ENCODE results near the gene THSD4.
A peak's percentile ranks its signal among the peaks of the same experiment; 100 is the strongest.

The THSD4 gene

DNA sequence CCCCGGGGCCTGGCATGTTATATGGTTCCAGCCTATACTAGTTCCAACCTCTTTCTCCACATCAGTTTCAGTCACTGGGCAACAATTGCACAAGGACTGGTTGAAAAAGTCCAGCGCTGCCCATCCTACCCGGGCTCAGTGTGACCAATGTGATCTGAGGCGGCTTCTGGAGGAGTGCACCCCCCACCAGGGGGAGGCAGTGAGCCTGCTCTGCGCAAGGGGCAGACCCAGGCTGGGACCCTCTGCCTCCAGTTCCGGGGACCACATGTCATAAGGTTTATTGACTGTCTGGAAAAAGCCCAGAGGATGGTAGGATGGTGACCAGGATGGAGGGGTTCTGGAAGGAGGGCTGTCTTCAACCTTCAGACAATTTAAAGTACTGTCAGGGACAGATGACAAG lies 669.4 kb downstream of the THSD4 start:
- DNase-seq (ENCODE audit: low spot score) = no peak

DNA sequence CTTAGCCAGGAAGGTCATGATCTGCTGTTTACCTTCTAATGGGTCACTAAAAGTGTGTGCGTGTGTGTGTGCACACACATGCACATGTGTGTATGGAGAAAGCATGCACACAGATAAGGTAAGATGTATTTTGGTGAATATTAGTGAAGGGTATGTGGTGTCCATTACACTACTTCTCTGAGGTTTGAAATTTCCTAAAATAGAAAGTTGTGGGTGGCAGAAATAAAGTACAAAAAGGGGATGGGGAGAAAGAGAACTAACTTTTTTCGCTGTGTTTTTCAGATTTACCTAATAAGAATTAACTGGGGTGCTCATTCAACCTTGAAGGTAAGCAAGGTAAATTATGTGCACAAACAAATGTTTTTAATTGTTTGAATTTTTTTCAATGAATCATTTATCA lies 670.7 kb downstream of the THSD4 start:
- no peak for DNase-seq (ENCODE audit: low spot score)

DNA sequence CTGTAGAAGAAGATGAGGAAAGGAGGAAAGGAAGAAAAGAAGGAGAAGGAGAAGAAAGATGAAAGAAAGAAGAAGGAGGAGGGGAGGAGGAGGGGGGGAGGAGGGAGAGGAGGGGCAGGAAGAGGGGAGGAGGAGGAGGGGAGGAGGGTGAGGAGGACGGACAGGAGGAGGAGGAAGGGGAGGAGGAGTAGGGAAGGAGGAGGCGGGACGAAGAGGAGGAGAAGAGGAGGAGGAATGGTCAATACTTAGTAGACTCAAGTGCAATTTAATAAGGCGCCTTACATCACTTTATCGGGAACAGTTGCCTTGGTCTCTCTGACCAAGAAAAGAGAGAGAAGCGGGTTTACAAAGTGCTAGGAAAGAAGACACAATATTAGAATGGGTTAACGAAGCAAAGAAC lies 671.4 kb downstream of the THSD4 start:
- no peak for DNase-seq (ENCODE audit: low spot score)

DNA sequence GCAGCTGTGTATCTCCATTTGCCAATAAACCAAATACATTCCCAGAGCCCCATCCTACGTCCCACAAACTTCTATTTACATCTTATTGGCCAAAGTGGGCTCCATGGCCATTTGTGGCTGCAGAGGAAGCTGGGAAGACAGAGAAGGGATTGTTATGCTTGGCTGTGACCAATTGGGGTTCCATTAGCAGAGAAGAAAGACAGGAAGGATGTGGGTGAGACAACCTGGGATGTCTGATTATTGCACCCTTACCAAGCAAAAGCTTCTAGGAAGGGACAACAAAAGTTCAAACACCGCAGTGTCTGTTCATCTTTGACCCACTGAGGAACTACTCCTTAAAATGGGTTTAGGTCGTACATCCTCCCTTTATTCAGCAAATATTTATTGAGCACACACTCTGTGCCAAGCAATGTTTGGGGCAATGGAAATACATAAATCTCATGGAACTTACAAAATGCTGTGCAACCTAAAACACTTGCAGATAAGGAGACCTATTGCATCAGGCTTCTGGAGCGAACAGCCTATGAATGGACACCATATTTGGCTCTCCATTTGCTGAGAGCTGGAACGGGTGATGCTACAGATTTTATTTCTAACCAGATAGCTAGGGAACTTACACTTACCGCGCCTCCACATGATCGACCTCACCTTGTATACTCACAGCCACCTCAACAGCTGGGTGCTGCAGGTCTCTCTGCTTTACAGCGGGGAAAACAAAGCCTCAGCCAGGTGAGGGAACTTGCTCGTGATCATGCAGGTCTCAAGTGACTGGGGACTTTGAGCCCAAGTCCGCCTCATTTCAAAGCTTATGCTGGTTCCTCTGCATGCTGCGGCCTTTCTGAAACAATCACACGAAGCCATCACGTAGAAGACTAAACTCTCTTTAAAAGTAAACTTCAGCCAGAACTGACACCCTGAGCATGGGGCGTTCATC lies 673.6 kb downstream of the THSD4 start:
- DNase-seq (ENCODE audit: low spot score) = no peak

DNA sequence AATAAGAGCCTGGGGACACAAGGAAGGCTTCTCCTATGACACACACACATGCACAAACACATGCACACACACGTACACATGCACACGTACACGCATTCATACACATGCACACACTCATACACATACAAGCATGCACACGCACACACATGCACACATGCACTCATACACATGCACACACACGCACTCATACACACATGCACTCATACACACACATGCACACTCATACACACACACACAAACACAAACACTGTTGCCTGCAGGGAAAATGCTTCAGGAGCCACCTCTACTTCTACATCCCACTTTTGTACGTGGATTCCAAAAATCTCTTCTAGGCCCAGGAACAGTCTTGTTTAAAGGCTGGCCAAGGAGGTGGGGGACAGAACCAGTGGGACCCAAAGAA lies 674.3 kb downstream of the THSD4 start:
- no peak for DNase-seq (ENCODE audit: low spot score)

DNA sequence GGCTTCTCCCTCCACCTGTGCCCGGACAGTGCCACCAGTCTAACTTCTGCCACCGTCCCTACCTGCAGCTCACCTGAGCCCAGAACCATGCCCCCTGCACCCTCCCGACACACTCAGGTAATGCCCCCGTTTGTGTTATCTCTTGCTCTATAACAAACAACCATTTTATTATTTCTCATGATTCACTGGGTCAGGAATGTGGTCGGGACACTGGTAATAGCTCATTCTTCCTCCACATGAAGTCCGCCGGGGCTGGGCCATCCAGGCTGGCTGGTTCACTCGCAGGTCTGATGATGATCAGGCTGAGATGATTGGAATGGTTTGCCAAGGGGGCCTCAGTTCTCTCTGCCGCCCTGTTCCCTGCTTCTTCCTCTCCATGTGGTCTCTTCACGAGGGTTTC lies 674.8 kb downstream of the THSD4 start:
- no peak for DNase-seq (ENCODE audit: low spot score)

DNA sequence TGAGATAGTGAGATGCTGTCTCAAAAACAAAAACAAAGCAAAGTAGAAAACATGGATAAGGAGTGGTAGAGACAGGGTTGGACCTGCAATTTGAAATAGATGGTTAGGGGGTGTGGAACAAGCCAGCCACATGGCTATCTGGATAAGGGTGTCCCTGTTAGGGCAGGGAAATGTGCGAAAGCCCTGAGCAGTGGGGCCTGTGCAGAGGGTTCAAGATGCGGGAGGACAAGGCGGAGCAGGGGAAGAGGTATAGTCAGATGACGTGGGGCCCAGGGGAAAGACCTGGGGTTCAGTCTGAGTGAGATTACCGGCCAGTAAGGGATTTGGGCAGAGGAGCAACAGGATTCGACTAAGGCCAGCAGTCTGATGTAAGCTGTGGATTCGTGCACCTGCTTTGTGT lies 676.7 kb downstream of the THSD4 start:
- no peak for DNase-seq (ENCODE audit: low spot score)

DNA sequence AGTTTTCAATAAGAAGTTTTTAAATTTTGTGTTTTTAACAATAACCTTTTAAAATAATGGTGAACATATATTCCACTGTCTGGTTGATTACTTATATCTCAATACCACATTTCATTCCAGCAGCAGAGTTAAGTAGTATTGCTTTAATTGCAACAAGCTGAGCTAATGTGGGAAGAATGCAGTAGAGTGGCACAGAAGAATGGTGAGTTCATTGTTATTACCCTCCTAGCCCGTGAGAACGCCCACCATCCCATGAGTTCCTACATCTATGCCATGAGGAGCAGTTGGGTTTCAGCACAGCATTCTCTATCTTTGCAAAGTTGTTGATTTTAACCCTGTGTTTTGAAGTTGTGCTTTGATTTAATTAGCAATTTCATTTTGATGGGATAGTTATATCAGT lies 677.2 kb downstream of the THSD4 start:
- DNase-seq (ENCODE audit: low spot score) = no peak

DNA sequence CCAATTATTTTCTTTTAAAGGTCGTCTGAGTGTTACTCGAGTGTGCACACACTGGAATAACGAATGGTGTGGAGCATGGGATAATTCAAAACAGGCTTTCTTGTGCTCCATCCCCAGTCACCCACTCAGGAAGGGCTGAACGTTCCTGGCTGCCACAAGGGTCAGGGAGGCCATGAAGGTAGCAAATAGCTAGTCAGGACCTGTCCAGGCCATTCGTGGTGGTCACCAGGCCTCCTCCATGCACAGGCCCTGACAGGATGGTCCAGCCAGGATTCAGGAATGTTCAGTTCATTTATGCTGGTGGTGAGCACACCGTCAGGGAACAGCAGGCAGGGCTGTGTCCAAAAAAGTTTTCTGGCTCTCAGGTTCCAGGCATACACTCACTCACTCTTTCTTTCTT lies 683.4 kb downstream of the THSD4 start:
- no peak for DNase-seq (ENCODE audit: low spot score)

DNA sequence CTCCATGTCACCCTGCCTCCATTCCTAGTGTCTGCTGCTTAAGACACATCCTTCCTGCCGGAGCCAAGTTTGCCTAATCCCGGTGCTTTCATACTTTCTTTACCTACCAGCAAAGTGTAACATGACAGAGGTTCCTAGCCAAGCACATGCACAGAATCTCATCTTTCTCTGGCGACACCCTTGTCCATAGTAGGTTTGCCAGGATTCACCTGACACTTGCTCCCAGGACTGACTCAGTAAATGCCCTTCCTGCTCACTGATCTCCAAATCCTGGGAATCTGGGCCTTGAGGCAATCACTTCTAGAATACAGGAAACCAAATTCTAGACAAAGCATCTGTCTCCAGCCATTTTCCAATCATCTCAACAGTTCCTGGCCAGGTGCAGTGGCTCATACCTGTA lies 684.9 kb downstream of the THSD4 start:
- DNase-seq (ENCODE audit: low spot score) = no peak

DNA sequence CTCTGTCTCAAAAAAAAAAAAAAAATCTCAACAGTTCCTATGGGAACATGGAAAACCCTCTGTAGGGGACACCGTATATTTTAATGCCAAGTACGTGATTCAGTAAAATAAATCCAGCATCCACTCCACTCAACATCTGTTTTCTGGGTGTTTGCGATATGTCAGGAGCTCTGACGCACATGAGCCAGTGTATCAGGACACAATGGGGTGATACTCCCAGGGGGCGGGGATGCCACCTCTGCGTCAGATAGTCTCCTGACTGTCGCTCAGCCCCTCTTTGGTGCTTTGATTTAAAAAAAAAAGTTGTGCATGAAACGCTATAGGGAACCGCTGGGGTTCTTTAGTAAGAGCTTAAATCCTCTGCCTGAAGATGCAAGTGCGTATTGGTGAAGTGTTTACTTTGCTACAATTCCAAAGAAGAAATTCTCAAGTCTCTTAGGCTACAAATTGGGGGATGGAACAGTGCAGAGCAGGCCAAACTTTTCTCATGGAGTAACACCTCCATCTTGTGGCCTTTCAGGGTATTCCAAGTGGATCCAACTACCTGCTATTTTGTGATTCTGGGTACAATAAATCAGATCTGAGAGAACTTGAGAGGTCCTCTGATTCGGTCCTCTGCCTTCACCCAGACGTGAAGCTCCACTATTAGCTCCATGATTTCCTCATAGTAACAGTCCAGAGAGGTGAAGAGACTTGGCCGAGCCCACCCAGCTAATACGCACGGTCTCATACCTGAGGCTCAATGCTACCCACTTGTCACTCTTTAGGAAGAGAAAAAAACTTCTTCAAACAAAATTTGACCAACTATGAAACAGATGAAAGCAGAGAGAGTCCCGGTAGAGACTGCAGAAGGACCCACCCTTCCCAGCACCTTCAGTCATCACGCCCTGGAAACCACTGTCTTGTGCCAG lies 685.8 kb downstream of the THSD4 start:
- DNase-seq (ENCODE audit: low spot score) = peak; percentile 56

DNA sequence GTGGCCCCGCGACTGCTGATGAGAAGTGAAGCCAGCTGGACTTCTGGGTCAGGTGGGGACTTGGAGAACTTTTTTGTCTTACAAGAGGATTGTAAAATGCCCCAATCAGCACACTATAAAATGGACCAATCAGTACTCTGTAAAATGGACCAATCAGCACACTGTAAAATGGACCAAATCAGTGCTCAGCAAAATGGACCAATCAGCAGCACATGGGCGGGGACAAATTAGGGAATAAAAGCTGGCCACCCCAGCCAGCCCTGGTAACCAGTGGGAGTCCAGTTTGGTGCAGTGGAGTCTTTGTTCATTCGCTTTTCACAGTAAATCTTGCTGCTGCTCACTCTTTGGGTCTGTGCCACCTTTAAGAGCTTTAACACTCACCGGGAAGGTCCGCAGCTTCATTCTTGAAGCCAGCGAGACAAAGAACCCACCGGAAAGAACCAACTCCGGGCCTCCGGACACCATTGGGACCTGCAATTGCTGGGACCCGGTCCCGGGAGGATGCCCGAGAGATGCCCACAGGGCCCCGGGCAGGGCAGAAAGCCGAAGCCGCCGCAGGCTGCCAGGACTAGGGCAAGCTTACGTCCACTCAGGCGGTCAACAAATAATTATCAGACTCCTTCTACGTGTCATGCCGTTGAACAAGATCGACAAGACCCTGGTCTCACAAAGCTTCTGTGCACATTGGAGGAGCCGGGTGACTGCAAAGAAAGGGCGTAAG lies 686.8 kb downstream of the THSD4 start:
- no peak for DNase-seq (ENCODE audit: low spot score)

DNA sequence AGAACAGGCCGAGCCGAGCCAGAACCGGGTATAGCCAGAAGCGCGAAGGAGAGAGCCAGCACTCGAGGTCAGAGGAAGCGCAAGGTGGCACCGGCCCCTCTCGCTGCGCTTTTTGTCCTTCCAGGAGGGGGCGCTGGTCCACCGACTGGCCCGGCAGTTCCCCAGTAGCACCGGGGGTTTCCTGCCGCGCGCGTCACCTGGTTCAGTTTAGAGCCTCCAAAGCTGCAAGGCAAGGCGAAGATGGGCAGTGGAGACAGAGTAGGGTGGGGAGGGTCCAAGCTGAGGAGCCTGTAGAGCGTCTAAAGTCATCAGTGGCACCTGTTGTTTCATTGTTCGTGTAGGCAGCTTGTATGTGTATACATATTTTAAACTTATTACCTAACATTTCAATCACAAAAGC lies 687.5 kb downstream of the THSD4 start:
- no peak for DNase-seq (ENCODE audit: low spot score)

DNA sequence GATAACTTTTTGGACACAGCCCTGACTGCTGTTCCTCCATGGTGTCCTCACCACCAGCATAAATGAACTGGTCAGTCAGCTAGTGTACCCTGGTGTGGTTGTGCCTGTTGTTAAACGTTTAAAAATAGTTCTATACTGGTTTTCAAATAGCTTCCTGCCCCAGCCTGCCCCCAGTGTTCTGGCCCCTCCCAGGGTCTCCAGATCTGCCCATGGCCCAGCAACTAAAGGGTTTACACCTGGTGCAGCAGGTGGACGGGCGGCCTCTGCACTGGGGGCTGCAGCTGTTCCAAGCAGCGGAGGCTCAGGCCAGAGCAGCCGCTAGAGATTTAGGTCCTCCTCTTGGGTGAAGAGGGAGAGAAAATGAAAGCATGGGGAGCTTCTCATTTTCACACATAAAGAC lies 689.0 kb downstream of the THSD4 start:
- no peak for DNase-seq (ENCODE audit: low spot score)

DNA sequence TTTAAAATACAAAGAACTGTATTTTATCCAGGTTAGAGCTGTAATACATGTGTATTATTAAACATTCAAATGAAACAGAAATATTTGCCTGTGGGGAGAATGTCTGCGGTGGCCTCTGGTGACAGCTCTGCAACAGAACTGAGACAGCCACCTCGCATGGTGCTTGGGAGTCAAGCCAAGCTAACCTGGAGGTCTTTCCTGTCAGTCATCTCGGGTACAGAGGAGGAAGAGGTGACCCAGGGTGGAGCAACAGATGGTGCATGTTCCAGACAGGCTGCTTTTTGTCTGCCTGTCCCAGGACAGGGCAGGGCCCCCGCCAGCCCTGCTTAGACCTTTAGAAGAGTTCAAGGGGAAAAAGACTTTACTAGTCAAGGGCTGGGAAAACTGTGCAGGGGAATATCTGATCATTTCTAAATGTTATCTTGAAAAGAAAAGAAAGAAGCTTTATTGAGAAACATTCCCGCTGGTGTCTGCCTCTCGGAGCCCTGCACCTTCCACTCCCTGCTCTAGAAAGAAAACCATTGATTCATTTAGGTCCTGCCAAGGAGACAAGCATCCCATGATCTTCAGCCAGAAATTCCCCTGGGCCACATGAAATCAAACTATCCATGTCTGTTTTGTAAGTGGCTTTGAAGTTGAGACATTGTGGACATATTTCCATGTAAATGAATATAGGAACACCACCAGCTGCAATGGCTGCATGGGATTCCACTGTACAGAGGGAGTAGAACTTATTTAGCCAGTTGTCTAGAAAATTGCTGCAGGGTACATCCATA lies 689.6 kb downstream of the THSD4 start:
- DNase-seq (ENCODE audit: low spot score) = no peak

DNA sequence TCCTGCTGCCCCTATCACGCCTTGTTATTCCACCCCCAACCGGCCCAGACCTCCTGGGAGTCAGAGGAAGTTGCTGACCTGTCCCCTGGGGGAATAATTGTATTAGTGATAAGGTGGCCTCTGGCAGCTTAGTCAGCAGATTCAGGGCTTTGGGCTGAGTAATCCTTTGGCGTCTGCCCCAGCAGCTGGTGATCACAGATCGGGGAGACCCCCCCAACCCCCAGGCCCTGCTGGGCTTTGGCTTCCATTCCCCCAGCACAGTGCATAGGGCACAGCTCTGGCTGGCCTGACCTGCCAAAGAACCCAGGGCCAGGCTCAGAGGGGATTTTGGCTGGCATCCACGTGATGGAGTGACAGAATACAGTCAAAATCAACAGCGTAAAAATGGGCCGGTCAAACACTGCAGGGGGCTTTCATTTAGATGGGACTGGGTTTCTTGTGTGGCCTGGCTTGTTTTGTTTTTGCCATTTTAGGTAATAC lies 691.2 kb downstream of the THSD4 start:
- DNase-seq (ENCODE audit: low spot score) = no peak

DNA sequence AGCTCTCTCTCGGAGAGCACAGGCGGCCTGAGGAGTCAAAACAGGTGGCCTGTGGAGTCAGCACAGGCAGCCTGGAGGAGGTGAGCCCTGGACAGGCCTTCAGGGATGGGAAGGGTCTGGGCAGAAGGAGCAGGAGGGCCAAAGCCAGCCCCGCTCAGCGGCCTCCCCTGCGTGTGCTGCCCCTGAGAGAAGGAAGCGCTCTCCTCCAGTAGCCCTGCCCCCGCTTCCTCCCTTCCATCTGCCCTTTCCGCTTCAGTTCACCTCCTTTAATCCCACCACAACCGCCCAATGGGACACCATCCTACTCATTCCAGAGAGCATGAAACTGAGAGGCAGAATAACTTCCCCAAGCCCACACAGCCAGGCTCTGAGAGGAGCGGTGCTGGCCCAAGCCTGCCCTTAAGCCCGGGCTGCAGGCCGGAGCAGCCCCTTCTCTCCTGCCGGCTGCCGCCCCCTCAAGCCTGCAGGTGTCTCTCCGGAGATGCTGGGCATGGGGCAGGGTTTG lies 691.9 kb downstream of the THSD4 start:
- DNase-seq (ENCODE audit: low spot score) = no peak

DNA sequence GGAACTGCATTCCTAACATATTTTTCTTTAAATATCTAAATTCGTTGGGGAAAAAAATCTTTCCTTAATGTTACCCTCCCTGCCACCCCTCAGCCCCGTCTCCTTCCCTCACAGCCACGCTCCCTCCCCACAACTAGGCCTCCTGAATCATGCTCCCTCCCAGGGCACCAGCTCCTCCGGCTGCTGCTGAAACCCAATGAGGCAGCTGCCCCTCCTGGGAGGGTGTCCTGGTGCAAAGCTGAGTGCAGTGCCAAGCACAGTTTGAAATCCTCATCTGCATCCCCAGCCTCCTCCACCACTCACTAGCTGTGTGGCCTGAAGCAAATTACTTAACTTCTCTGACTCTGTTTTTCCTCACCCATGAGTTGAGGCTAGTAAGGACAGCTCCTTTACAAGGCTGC lies 692.4 kb downstream of the THSD4 start:
- DNase-seq (ENCODE audit: low spot score) = no peak

DNA sequence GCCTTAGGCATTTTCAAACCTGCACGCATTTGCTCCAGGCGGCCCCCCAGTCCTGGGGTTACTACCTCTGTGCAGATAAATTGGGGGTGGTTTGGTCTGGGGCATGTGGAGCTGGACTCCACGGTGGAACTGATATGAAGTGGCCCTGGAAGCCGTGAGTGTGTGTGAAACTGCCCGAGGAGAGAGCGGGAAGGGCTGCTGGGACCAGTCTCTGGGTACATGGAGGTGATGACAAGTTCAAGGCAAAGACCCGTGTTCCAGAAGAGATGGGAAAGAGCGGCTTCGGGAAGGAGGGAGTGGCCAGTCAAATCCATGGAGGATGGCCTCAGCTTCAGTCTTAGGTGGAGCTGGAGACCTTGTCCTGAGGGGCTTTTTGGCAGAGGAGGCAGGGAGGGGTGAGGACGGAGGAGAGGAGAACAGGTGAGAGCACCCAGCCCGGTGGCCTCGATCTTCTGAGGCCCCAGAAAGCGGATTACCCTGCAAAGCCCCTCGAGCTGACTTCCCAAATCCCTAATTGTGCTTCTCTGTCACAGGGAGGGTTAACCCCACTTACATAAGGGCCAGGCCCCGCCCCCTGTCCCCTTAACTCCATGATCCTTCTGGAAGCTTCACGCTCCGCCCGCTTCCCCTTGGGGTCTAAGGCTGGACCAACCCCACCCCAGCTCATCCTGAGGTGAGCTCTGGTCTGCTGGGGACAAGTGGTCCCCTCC lies 693.2 kb downstream of the THSD4 start:
- no peak for DNase-seq (ENCODE audit: low spot score)

DNA sequence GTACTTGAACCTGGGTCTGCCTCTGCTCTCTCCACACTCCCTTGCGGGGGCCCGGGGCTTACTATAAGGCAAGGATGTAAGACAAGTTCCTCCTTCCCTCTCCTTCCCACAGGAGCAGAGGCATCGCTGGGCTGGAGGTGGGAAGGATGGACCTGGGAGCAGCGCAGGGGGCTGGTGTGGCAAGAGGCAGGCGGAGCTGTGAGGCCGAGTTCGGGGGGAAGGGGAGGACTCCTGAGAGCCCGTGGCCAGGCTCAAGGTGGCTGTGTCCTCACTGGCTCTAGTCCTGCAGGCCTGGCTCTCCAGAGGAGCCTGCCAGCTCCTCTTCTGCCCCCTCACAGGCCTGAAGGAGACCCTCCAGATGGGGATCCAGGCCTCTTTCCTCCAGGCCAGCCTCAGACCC lies 694.1 kb downstream of the THSD4 start:
- DNase-seq (ENCODE audit: low spot score) = no peak
